ENCODE data around the gene NFE2L2.

DNA sequence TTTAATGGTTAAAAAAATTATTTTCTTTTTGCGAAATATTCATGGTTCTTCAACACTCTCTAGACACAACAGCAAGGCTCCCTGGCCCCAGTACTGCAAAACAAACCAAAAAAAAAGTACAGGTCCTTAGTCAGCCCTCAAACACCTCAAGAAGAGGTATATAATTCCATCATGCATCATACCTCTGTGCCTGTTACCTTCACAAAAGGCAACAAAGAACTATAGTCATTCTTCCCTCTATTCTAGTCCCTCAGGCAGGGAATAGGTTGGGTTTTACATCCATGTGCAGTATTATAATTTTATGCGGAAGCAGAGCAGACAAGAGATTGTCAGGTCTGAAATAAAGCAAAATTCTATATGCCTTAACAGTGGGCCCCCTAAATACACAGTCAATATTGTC lies 8.5 kb downstream of the NFE2L2 start:
- TF ChIP-seq, protein P1, sequence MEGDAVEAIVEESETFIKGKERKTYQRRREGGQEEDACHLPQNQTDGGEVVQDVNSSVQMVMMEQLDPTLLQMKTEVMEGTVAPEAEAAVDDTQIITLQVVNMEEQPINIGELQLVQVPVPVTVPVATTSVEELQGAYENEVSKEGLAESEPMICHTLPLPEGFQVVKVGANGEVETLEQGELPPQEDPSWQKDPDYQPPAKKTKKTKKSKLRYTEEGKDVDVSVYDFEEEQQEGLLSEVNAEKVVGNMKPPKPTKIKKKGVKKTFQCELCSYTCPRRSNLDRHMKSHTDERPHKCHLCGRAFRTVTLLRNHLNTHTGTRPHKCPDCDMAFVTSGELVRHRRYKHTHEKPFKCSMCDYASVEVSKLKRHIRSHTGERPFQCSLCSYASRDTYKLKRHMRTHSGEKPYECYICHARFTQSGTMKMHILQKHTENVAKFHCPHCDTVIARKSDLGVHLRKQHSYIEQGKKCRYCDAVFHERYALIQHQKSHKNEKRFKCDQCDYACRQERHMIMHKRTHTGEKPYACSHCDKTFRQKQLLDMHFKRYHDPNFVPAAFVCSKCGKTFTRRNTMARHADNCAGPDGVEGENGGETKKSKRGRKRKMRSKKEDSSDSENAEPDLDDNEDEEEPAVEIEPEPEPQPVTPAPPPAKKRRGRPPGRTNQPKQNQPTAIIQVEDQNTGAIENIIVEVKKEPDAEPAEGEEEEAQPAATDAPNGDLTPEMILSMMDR (conservative IDR thresholded peaks at IDR 0.05; ENCODE audit: low read depth, low read length), result no peak
- no peak for TF ChIP-seq EZH2 (IDR thresholded peaks at IDR 0.05; ENCODE audit: borderline replicate concordance, low read depth, low read length, poor library complexity, severe bottlenecking)

Data from A673 (cell line).